Measurements from ENCODE around the gene SH3PXD2B.

DNA sequence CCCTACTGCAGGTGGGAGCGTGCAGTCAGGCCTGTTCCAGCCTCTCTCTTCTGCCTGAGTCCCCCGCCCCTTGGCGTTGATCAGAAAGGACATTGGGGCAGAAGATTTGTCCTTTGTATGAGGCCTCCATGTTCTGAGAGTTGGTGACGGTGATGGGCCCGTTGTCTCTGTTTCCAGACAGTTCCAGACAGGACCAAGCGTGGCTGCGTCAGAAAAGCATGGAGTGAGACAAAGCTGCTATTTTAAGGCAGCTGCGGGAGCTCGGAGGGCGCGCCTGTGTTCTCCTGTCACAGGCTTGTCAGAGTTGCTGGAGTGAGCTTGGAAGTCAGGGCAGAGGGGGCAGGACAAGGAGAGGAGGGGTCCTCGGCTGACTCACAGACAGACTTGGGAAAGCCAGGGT lies 32.1 kb upstream of the SH3PXD2B start:
- TF ChIP-seq, protein P1, sequence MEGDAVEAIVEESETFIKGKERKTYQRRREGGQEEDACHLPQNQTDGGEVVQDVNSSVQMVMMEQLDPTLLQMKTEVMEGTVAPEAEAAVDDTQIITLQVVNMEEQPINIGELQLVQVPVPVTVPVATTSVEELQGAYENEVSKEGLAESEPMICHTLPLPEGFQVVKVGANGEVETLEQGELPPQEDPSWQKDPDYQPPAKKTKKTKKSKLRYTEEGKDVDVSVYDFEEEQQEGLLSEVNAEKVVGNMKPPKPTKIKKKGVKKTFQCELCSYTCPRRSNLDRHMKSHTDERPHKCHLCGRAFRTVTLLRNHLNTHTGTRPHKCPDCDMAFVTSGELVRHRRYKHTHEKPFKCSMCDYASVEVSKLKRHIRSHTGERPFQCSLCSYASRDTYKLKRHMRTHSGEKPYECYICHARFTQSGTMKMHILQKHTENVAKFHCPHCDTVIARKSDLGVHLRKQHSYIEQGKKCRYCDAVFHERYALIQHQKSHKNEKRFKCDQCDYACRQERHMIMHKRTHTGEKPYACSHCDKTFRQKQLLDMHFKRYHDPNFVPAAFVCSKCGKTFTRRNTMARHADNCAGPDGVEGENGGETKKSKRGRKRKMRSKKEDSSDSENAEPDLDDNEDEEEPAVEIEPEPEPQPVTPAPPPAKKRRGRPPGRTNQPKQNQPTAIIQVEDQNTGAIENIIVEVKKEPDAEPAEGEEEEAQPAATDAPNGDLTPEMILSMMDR (IDR thresholded peaks at IDR 0.05 in 2 of 3, conservative IDR thresholded peaks at IDR 0.05 in 1 of 3; ENCODE audit: control insufficient read depth in 2 of 3, extremely low read depth in 1 of 3, insufficient read depth in 1 of 3, low read depth in 3 of 3, low read length in 3 of 3), result no peak
- no peak for TF ChIP-seq ETV6 (conservative IDR thresholded peaks at IDR 0.05 in 1 of 2, IDR thresholded peaks at IDR 0.05 in 1 of 2; ENCODE audit: borderline replicate concordance in 1 of 2, low read depth in 1 of 2)
- no peak for TF ChIP-seq TAF1 (IDR thresholded peaks at IDR 0.05; ENCODE audit: borderline replicate concordance, low read depth, low read length)
- TF ChIP-seq SMC3 (IDR thresholded peaks at IDR 0.05; ENCODE audit: borderline replicate concordance, low read length), result no peak
- no peak for TF ChIP-seq SMAD5 (IDR thresholded peaks at IDR 0.05; ENCODE audit: low read depth)

All from GM12878 (cell line).